ENCODE data around the gene SNX1.

Gene SNX1

GRCh38 chr15:64089543-64090280 is 6.1 kb upstream of the SNX1 start:
- no peak for TF ChIP-seq CTCF (IDR thresholded peaks at IDR 0.05; ENCODE audit: low read length, missing control alignments)
- no peak overlapping the region for H3K4me3 ChIP-seq (replicated peaks; ENCODE audit: low read depth, low read length)
- DNase-seq (ENCODE audit: low read depth): no peak

- H3K4me3 ChIP-seq (replicated peaks; ENCODE audit: low read depth, low read length): no peak overlapping the region
- TF ChIP-seq CTCF (IDR thresholded peaks at IDR 0.05; ENCODE audit: low read length, missing control alignments): no peak
- DNase-seq (ENCODE audit: low read depth): no peak
Measured at GRCh38 chr15:64090527-64090926, 5.3 kb upstream of the SNX1 start.

GRCh38 chr15:64092075-64092820 is 3.5 kb upstream of the SNX1 start:
- TF ChIP-seq CTCF (IDR thresholded peaks at IDR 0.05; ENCODE audit: low read length, missing control alignments): no peak
- peak overlapping the region; percentile 86 for H3K4me3 ChIP-seq (replicated peaks; ENCODE audit: low read depth, low read length)
- no peak for DNase-seq (ENCODE audit: low read depth)

- TF ChIP-seq CTCF (IDR thresholded peaks at IDR 0.05; ENCODE audit: low read length, missing control alignments): peak; percentile 10
- DNase-seq (ENCODE audit: low read depth): peak; percentile 53
Measured at GRCh38 chr15:64092864-64093626, 2.7 kb upstream of the SNX1 start.

GRCh38 chr15:64093627-64094417 is 2.0 kb upstream of the SNX1 start, which contains the start of gene CIAO2A:
CIAO2A (minus strand) TSS chr15:64093838; CDS start chr15:64093768, 70 bp downstream.
- H3K4me3 ChIP-seq (replicated peaks; ENCODE audit: low read depth, low read length): peak within 1 kb of the TSS; percentile 86

More at GRCh38 chr15:64092864-64093626, 2.7 kb upstream of the SNX1 start:
- H3K4me3 ChIP-seq (replicated peaks; ENCODE audit: low read depth, low read length): peak overlapping the region; percentile 86

More at GRCh38 chr15:64093627-64094417, 2.0 kb upstream of the SNX1 start, which contains the start of gene CIAO2A:
- peak; percentile 99 for DNase-seq (ENCODE audit: low read depth)
- TF ChIP-seq CTCF (IDR thresholded peaks at IDR 0.05; ENCODE audit: low read length, missing control alignments): no peak

Measured in fibroblast of pulmonary artery (primary cell).